H9 (cell line): ENCODE results near the gene TSC1. TPM values are rescaled to one million over a fixed set of nuclear protein-coding genes. Genes with fewer than 3 reads are reported as not detected.

Experiments
- DNase-seq: peaks from one replicate; pipeline ENCODE4 v3.0.0-alpha.2; 2017
- H2AFZ ChIP-seq: one replicate; pipeline ENCODE4 v1.6.1; 2013; ENCODE audit warnings: mild to moderate bottlenecking, low read length, control low read depth, moderate library complexity
- H2AK5ac ChIP-seq: 2 replicates; pipeline ENCODE4 v1.6.1; 2013; ENCODE audit warnings: low read length, control low read depth, mixed read lengths; ENCODE audit not compliant: insufficient read length
- H2BK120ac ChIP-seq: one replicate; pipeline ENCODE4 v1.6.1; 2013; ENCODE audit warnings: low read depth, mild to moderate bottlenecking, low read length, control low read depth, inconsistent platforms; ENCODE audit not compliant: poor library complexity, severe bottlenecking
- H2BK12ac ChIP-seq: 2 replicates; pipeline ENCODE4 v1.6.1; 2013; ENCODE audit warnings: low read length, control low read depth, mixed read lengths, low read depth; ENCODE audit not compliant: insufficient read length
- H2BK15ac ChIP-seq: 2 replicates; pipeline ENCODE4 v1.6.1; 2013; ENCODE audit warnings: low read depth, low read length, control low read depth
- H2BK20ac ChIP-seq: one replicate; pipeline ENCODE4 v1.6.1; 2013; ENCODE audit warnings: low read depth, mild to moderate bottlenecking, low read length, control low read depth, inconsistent platforms; ENCODE audit not compliant: poor library complexity, severe bottlenecking
- H2BK5ac ChIP-seq: 2 replicates; pipeline ENCODE4 v1.6.1; 2013; ENCODE audit warnings: low read length, control low read depth, mixed read lengths; ENCODE audit not compliant: insufficient read length
- H3K14ac ChIP-seq: 2 replicates; pipeline ENCODE4 v1.6.1; 2013; ENCODE audit warnings: low read length, control low read depth; ENCODE audit not compliant: insufficient read depth
- H3K18ac ChIP-seq: 2 replicates; pipeline ENCODE4 v1.6.1; 2013; ENCODE audit warnings: low read depth, mild to moderate bottlenecking, mixed read lengths, low read length, control low read depth; ENCODE audit not compliant: insufficient read length
- H3K23ac ChIP-seq: 2 replicates; pipeline ENCODE4 v1.6.1; 2013; ENCODE audit warnings: low read length, control low read depth, mixed read lengths, low read depth; ENCODE audit not compliant: insufficient read length
- H3K23me2 ChIP-seq: 2 replicates; pipeline ENCODE4 v1.6.1; 2013; ENCODE audit warnings: low read depth, mild to moderate bottlenecking, mixed read lengths, low read length, control low read depth; ENCODE audit not compliant: insufficient read length, poor library complexity, severe bottlenecking
- H3K27ac ChIP-seq: 2 replicates; pipeline ENCODE4 v1.5.1; 2013; ENCODE audit warnings: low read length, control low read depth, mixed read lengths, low read depth; ENCODE audit not compliant: insufficient read length
- H3K27me3 ChIP-seq: 2 replicates; pipeline ENCODE4 v1.6.1; 2013; ENCODE audit warnings: low read length, control low read depth, inconsistent platforms; ENCODE audit not compliant: insufficient read depth
- H3K4ac ChIP-seq: 2 replicates; pipeline ENCODE4 v1.6.1; 2013; ENCODE audit warnings: low read depth, mild to moderate bottlenecking, control low read depth, inconsistent platforms, low read length, moderate library complexity
- H3K4me1 ChIP-seq: 2 replicates; pipeline ENCODE4 v1.6.1; 2013; ENCODE audit warnings: low read length, control low read depth, inconsistent platforms; ENCODE audit not compliant: insufficient read depth
- H3K4me2 ChIP-seq: 2 replicates; pipeline ENCODE4 v1.6.1; 2013; ENCODE audit warnings: low read length, control low read depth, mixed read lengths; ENCODE audit not compliant: insufficient read length, insufficient read depth
- H3K56ac ChIP-seq: 2 replicates; pipeline ENCODE4 v1.6.1; 2013; ENCODE audit warnings: low read depth, mild to moderate bottlenecking, mixed read lengths, low read length, control low read depth; ENCODE audit not compliant: insufficient read length
- H3K79me1 ChIP-seq: 2 replicates; pipeline ENCODE4 v1.6.1; 2013; ENCODE audit warnings: low read depth, mild to moderate bottlenecking, moderate library complexity, low read length, control low read depth, inconsistent platforms; ENCODE audit not compliant: insufficient read depth, poor library complexity, severe bottlenecking
- H3K79me2 ChIP-seq: 2 replicates; pipeline ENCODE4 v1.6.1; 2013; ENCODE audit warnings: low read length, control low read depth, inconsistent platforms; ENCODE audit not compliant: insufficient read depth
- H3K9ac ChIP-seq: 2 replicates; pipeline ENCODE4 v1.6.1; 2013; ENCODE audit warnings: low read length, control low read depth, mixed read lengths; ENCODE audit not compliant: insufficient read length; ENCODE audit errors: extremely low read depth
- H3K9me3 ChIP-seq: one replicate; pipeline ENCODE4 v1.6.1; 2013; ENCODE audit warnings: low read depth, low read length, inconsistent platforms; ENCODE audit not compliant: control insufficient read depth
- H3T11ph ChIP-seq: one replicate; pipeline ENCODE4 v1.6.1; 2013; ENCODE audit warnings: mild to moderate bottlenecking, low read length, control low read depth, inconsistent platforms
- H4K20me1 ChIP-seq: one replicate; pipeline ENCODE4 v1.6.1; 2013; ENCODE audit not compliant: control insufficient read depth, insufficient read length, insufficient read depth
- H4K5ac ChIP-seq: 2 replicates; pipeline ENCODE4 v1.6.1; 2013; ENCODE audit warnings: low read depth, mild to moderate bottlenecking, mixed read lengths, low read length, control low read depth; ENCODE audit not compliant: insufficient read length
- H4K8ac ChIP-seq: replicated peaks from 2 replicates; pipeline ENCODE4 v1.6.1; 2013; ENCODE audit warnings: low read length, control low read depth, mixed read lengths, low read depth; ENCODE audit not compliant: insufficient read length
- H4K91ac ChIP-seq: 2 replicates; pipeline ENCODE4 v1.6.1; 2013; ENCODE audit warnings: low read depth, mild to moderate bottlenecking, moderate library complexity, mixed read lengths, low read length, control low read depth; ENCODE audit not compliant: insufficient read length
- H3K27ac Mint-ChIP-seq, 3 experiments: 2 replicates in 2 of 3; 3 replicates in 1 of 3; pipeline ENCODE4 v1.8.0; 2020 to 2021; ENCODE audit warnings: mixed read lengths in 3 of 3, mild to moderate bottlenecking in 1 of 3, moderate library complexity in 1 of 3
- H3K27me3 Mint-ChIP-seq: 2 replicates; pipeline ENCODE4 v1.8.0; 2021; ENCODE audit warnings: low read depth, mild to moderate bottlenecking, moderate library complexity, mixed read lengths
- H3K36me3 Mint-ChIP-seq, 3 experiments: 2 replicates in 2 of 3; 3 replicates in 1 of 3; pipeline ENCODE4 v1.8.0; 2020 to 2021; ENCODE audit warnings: low read depth in 3 of 3, mixed read lengths in 3 of 3; ENCODE audit not compliant: insufficient read depth in 1 of 3
- H3K4me1 Mint-ChIP-seq, 2 experiments: 2 replicates each; pipeline ENCODE4 v1.8.0; 2020; ENCODE audit warnings: mixed read lengths in 2 of 2
- H3K4me3 Mint-ChIP-seq, 2 experiments: 2 replicates in 1 of 2; 3 replicates in 1 of 2; pipeline ENCODE4 v1.8.0; 2020 to 2021; ENCODE audit warnings: mild to moderate bottlenecking in 2 of 2, mixed read lengths in 2 of 2, moderate library complexity in 1 of 2
- H3K9me3 Mint-ChIP-seq, 2 experiments: 2 replicates in 1 of 2; 3 replicates in 1 of 2; pipeline ENCODE4 v1.8.0; 2020; ENCODE audit warnings: mild to moderate bottlenecking in 2 of 2, mixed read lengths in 2 of 2, moderate library complexity in 1 of 2
- WGBS: extraction: QIAGEN DNeasy Blood & Tissue Kit; methylation state at CpG from one replicate; pipeline ENCODE4 v1.1.7; 2013; ENCODE audit warnings: missing lambda C conversion rate, low lambda C conversion rate, mixed read lengths; ENCODE audit not compliant: insufficient read length; ENCODE audit errors: extremely low coverage; 5-methylcytosine and 5-hydroxymethylcytosine counted together
- total RNA-seq: library from RNA; stranded (reverse); gene quantifications from 2 replicates; pipeline ENCODE4 v1.2.1, GENCODE V29; 2021
- TF ChIP-seq, protein P1 (sequence below): fragments of 200-600 bp; sonication (generic); conservative IDR thresholded peaks from 3 replicates; pipeline ENCODE4 v1.8.0; 2021; ENCODE audit warnings: antibody characterized with exemption, mild to moderate bottlenecking

TSC1 gene
- total RNA-seq, 1 experiment from 2014 or later = 32.7 TPM

DNA sequence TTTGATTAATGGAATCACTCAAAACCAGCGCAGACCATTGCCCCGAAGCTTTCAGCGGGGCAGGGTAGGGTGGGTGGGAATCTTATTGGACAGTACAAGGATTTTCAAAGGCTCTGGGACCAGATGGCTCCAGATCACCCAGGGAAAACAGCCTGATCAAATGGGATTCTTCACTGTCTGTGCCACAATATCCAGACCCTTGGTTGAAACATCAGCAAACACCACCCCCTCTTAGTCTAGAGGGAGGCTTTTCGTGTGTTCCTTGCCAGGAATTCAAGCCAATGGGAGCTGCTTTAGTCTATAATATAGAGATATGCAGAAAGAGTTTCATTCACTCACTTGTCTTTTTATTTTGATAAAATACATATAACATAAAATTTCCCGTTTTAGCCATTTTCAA is 35.7 kb upstream of the TSC1 start:
- no peaks in the 10 kb centered on the region for H3K23me2 ChIP-seq

More for the DNA sequence above, 35.7 kb upstream of the TSC1 start:
- no peak overlapping the region for H3K56ac ChIP-seq
- H3K27me3 ChIP-seq = peaks cover 6% of the 10 kb centered on the region; the same call in 1 of the 2 replicates
- no peaks in the 10 kb centered on the region for H3K79me2 ChIP-seq
- no peak overlapping the region for H2BK15ac ChIP-seq
- TF ChIP-seq, protein P1, sequence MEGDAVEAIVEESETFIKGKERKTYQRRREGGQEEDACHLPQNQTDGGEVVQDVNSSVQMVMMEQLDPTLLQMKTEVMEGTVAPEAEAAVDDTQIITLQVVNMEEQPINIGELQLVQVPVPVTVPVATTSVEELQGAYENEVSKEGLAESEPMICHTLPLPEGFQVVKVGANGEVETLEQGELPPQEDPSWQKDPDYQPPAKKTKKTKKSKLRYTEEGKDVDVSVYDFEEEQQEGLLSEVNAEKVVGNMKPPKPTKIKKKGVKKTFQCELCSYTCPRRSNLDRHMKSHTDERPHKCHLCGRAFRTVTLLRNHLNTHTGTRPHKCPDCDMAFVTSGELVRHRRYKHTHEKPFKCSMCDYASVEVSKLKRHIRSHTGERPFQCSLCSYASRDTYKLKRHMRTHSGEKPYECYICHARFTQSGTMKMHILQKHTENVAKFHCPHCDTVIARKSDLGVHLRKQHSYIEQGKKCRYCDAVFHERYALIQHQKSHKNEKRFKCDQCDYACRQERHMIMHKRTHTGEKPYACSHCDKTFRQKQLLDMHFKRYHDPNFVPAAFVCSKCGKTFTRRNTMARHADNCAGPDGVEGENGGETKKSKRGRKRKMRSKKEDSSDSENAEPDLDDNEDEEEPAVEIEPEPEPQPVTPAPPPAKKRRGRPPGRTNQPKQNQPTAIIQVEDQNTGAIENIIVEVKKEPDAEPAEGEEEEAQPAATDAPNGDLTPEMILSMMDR = no peak
- Mint-ChIP-seq H3K4me1 (peaks cover 12 to 21% of the 10 kb centered on the region in 2 experiments), H3K9me3 (no peaks in the 10 kb centered on the region; a peak in 2 of 5 replicates), H3K27me3 (peaks cover 68% of the 10 kb centered on the region), H3K36me3 (no peaks in the 10 kb centered on the region), H3K4me3 (no peak overlapping the region), H3K27ac (no peak overlapping the region)
- no peak overlapping the region for H3T11ph ChIP-seq
- no peak overlapping the region for H3K14ac ChIP-seq
- H4K5ac ChIP-seq = no peak overlapping the region
- no peak overlapping the region for H2AK5ac ChIP-seq
- H4K91ac ChIP-seq = no peak overlapping the region
- H4K20me1 ChIP-seq = no peaks in the 10 kb centered on the region
- H3K18ac ChIP-seq = no peak overlapping the region
- no peak overlapping the region for H3K4ac ChIP-seq
- H3K4me1 ChIP-seq = no peaks in the 10 kb centered on the region
- DNase-seq = no peak
- H3K23ac ChIP-seq = no peak overlapping the region
- no peak overlapping the region for H2BK20ac ChIP-seq
- H2AFZ ChIP-seq = no peak overlapping the region
- H2BK12ac ChIP-seq = no peak overlapping the region
- H3K27ac ChIP-seq = no peak overlapping the region
- no peaks in the 10 kb centered on the region for H3K79me1 ChIP-seq
- H3K4me2 ChIP-seq = no peak overlapping the region
- WGBS = no CpG with 5 or more reads among the region's 5 CpGs
- H4K8ac ChIP-seq = no peak overlapping the region
- H2BK120ac ChIP-seq = no peak overlapping the region
- H3K9ac ChIP-seq = no peak overlapping the region
- no peak overlapping the region for H2BK5ac ChIP-seq
- no peaks in the 10 kb centered on the region for H3K9me3 ChIP-seq
